Non-pigmented ciliary epithelial cell (primary cell): ENCODE measurements around the gene RNF223.
A peak's percentile ranks its signal among the peaks of the same experiment; 100 is the strongest.
"Not testable (repeated sequence)": the region's sequence is repeated elsewhere in the genome, so short reads cannot be mapped to it uniquely, and the experiment has no call there.

Source experiments
- DNase-seq: peaks from one replicate; pipeline ENCODE4 v3.0.0-alpha.2; 2010; ENCODE audit warnings: low read depth

Gene RNF223

GRCh38 chr1:1044455-1045078, 29.5 kb downstream of the RNF223 start:
- DNase-seq = no peak

GRCh38 chr1:1043921-1044320, 30.2 kb downstream of the RNF223 start:
- no peak for DNase-seq

- DNase-seq = no peak
Measured at GRCh38 chr1:1043411-1043810, 30.7 kb downstream of the RNF223 start.

GRCh38 chr1:1042835-1043234, 31.3 kb downstream of the RNF223 start:
- no peak for DNase-seq

GRCh38 chr1:1041873-1042272, 32.2 kb downstream of the RNF223 start:
- DNase-seq = no peak

DNA sequence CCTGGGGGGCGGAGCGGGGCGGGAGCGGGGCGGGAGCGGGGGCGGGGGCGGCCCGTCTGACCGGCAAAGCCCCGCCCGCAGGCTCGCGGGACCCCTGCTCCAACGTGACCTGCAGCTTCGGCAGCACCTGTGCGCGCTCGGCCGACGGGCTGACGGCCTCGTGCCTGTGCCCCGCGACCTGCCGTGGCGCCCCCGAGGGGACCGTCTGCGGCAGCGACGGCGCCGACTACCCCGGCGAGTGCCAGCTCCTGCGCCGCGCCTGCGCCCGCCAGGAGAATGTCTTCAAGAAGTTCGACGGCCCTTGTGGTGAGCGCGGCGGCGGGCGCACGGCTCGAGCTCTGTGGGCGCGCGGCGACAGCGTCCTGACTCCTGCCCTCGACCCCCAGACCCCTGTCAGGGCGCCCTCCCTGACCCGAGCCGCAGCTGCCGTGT, 33.0 kb downstream of the RNF223 start:
- no peak for DNase-seq

GRCh38 chr1:1040004-1040991, 33.8 kb downstream of the RNF223 start:
- peak; percentile 27 for DNase-seq

- no peak for DNase-seq
Measured at GRCh38 chr1:1039145-1039910, 34.8 kb downstream of the RNF223 start.

GRCh38 chr1:1038694-1039093, 35.4 kb downstream of the RNF223 start:
- DNase-seq = no peak

DNA sequence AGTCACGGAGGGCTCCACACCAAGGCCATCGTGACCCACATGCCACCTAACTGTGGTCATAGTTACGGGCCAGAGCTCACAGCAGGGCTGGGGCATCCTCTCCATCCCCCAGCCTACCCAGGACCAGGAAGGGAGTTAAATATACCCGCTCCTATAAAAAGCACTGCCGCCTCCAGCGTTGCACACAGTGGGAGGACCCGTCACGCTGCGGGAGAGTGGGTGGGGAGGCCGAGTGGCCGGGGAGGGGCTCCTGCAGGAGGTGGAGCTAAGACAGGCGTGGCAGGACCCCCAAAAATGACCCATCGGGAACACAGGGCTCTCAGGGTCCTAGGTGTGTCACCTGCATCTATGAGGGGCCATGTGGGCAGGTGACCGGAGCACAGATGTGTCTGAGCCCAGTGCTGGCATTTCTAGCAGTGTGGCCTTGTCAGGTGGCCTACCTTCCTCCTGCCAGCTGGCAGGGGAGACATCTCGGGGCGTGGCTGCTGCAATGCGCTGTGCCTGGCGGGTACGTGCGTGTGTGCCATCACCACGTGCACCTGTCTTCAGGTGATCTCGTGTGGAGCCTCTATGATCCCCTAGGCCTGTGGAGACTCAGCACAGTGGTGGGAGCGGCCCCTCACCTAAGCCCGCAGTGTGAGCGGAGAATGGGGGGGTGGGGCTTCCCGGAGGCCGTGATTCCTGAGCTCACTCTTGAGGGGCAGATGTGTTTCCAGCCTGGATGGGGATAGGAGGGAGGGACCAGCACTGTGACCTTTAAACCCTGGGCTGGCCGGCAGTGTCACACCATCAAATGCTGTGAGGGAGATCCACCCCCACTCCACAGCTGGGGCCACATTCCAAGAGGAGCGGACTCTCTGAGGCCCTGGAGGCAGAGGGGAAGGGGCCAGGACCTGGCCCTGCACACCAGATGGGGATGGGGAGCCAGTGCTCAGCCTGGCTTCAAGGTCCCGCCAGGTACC, 36.5 kb downstream of the RNF223 start:
- DNase-seq = no peak

GRCh38 chr1:1035291-1035943, 38.7 kb downstream of the RNF223 start:
- no peak for DNase-seq

DNA sequence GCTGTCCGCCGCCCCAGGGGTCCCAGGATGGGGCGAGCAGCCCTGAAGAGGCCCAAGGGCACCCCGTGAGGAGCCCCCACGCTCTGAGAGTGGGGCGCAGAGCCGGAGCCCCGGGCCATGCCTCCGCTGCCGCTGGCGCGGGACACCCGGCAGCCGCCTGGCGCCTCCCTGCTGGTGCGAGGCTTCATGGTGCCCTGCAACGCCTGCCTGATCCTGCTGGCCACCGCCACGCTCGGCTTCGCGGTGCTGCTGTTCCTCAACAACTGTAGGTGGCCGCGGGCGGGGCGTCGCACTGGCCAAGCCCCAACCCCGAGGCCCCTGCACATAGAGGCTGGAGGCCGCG, 39.7 kb downstream of the RNF223 start:
- DNase-seq = no peak

GRCh38 chr1:1033731-1034438, 40.2 kb downstream of the RNF223 start:
- no peak for DNase-seq

DNA sequence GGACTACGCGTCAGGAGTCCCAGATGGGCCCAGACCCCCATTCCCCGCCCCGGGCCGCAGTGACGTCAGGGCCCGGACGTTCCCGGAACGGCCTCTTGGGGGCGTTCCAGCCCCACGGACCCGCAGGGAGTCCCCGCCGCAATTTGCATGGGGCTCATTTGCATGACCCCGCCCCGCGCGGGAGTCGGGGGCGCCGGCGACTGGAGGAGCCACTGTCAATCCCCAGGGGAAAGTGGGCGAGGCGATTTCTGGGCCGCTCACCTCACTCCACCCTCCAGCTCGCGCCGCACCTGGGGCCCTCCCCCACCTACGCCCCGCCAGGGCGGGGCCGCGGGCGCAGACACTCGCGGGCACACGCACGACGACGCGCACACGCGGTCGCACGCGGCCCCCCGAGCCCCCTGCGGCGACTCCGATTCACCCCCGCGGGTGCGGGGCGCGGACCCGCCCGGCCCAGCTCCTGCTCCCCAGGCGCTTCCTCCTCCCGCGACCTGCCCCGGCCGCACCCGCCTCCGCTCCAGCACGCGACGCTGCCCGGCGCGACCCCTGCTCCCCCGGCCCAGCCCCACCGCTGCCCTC, 41.0 kb downstream of the RNF223 start:
- no peak for DNase-seq

DNA sequence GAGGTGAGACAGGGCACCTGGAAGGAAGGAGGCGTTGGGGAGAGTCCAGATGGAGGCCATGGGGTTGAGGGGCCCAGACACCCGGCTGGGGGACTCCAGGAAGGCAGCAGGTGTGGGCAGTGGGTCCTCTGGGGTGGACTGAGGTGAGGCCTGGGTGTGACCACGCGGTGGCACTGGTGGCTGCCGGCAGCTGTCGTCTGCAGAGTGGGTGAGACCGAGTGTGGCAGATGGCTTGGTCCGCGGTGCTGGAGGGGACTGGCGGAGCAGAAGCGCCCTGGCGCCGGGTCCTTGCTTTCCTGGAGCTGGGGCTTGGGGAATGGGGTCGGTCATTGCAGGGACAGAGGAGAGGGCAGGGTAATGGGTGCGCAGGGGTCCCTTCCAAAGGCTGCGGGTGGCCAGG, 41.7 kb downstream of the RNF223 start:
- DNase-seq = no peak

- DNase-seq = no peak
Measured at GRCh38 chr1:1031659-1032235, 42.4 kb downstream of the RNF223 start.

DNA sequence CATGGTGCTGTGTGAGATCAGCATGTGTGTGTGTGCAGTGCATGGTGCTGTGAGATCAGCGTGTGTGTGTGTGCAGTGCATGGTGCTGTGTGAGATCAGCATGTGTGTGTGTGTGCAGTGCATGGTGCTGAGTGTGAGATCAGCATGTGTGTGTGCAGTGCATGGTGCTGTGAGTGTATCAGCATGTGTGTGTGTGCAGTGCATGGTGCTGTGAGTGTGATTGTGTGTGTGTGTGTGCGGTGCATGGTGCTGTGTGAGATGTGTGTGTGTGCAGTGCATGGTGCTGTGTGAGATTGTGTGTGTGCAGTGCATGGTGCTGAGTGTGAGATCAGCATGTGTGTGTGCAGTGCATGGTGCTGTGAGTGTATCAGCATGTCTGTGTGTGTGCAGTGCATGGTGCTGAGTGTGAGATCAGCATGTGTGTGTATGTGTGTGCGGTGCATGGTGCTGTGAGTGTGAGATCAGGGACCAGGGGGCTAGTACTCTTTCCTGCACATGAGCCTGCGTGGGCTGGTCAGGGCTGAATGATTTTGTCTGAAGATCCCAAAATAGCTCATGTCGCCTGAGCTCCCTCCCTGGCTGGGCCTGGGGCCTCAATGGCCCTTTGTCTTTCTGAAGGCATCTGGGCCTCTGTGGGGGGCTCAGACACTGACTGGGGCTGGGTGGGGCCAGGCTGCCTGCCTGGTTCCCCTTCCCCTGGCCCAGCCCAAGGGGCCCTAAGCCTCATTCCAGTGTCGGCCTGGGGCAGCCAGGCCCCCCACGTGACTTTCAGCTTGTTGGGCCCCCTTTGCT, 43.0 kb downstream of the RNF223 start:
- not testable (repeated sequence) for DNase-seq

- no peak for DNase-seq
Measured at GRCh38 chr1:1027791-1028190, 46.3 kb downstream of the RNF223 start.
